Measurements from ENCODE around the gene MMD. TPM values are rescaled to one million over a fixed set of nuclear protein-coding genes. Genes with fewer than 3 reads are reported as not detected.

The MMD gene
- total and polyA plus RNA-seq, 2 of the 13 experiments (the other 11 are each of a cell fraction or from before 2014, with no cell fraction given), result 121 to 225 TPM

GRCh38 chr17:55421179-55421934 is at the start of gene MMD (continued):
- TF ChIP-seq REST (IDR thresholded peaks at IDR 0.05; ENCODE audit: borderline replicate concordance in 1 of 2, low read depth in 1 of 2, low read length in 2 of 2) (peak in 1 of 2 experiments; percentile 35; a peak in 1 of 4 replicates), ZFP36 (IDR thresholded peaks at IDR 0.05; ENCODE audit: borderline replicate concordance, low read depth, low read length, partially characterized antibody) (no peak), ZNF781 (CRISPR knock-in tag; IDR thresholded peaks at IDR 0.05; ENCODE audit: borderline replicate concordance, not compliant biosample characterization) (peak; percentile 22), ZNF343 (CRISPR knock-in tag; IDR thresholded peaks at IDR 0.05) (no peak), ZNF883 (CRISPR knock-in tag; IDR thresholded peaks at IDR 0.05; ENCODE audit: not compliant biosample characterization) (peak; percentile 37), ATF2 (CRISPR knock-in tag; IDR thresholded peaks at IDR 0.05) (peak; percentile 23; the same call in 1 of the 2 replicates), MYNN (CRISPR knock-in tag; IDR thresholded peaks at IDR 0.05; ENCODE audit: low read depth) (no peak; the same call in 1 of the 2 replicates), ZNF101 (CRISPR knock-in tag; IDR thresholded peaks at IDR 0.05; ENCODE audit: borderline replicate concordance, low read depth) (no peak), SALL1 (CRISPR knock-in tag; IDR thresholded peaks at IDR 0.05) (peak; percentile 79), ZNF30 (CRISPR knock-in tag; IDR thresholded peaks at IDR 0.05) (no peak), HMGXB3 (CRISPR knock-in tag; IDR thresholded peaks at IDR 0.05; ENCODE audit: borderline replicate concordance) (no peak), ZFYVE20 (CRISPR knock-in tag; IDR thresholded peaks at IDR 0.05; ENCODE audit: borderline replicate concordance, low read depth) (no peak), ZNF558 (CRISPR knock-in tag; IDR thresholded peaks at IDR 0.05; ENCODE audit: borderline replicate concordance) (no peak; the same call in 1 of the 2 replicates), CREM (IDR thresholded peaks at IDR 0.05) (peak; percentile 19; the same call in 1 of the 2 replicates), CREM (CRISPR knock-in tag; IDR thresholded peaks at IDR 0.05) (no peak), ZNF350 (CRISPR knock-in tag; IDR thresholded peaks at IDR 0.05; ENCODE audit: borderline replicate concordance, low read depth) (peak; percentile 83), ZNF337 (CRISPR knock-in tag; IDR thresholded peaks at IDR 0.05; ENCODE audit: borderline replicate concordance, low read depth) (no peak)
